HG02610 (cell line): ENCODE measurements around the gene GTF2A1.

Source experiments
- ATAC-seq: cut with Tn5 transposase; IDR thresholded peaks from one replicate; pipeline ENCODE4 v1.9.1; 2021; ENCODE audit warnings: mild to moderate bottlenecking, moderate library complexity; ENCODE audit not compliant: unreplicated experiment

Gene GTF2A1

DNA sequence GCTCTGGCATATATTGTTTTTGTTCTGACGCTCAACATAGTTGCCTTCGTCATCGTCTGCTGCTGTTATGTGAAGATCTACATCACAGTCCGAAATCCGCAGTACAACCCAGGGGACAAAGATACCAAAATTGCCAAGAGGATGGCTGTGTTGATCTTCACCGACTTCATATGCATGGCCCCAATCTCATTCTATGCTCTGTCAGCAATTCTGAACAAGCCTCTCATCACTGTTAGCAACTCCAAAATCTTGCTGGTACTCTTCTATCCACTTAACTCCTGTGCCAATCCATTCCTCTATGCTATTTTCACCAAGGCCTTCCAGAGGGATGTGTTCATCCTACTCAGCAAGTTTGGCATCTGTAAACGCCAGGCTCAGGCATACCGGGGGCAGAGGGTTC lies 77.0 kb downstream of the GTF2A1 start:
- ATAC-seq, result no peak

DNA sequence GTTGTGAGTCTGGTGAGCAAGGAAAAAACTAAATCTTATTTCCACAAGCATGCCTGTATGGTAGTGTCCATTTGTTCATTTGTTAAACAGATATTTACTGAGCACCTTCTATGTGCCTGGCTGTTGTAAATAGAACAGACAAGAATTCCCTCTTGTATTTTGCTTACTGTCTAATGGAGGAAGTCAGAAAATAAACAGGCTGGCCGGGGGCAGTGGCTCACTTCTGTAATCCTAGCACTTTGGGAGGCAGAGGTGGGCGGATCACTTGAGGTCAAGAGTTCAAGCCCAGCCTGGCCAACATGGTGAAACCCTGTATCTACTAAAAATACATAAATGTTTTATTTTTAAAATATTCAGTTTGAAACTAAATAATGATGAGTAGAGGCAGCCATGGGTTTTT lies 79.3 kb downstream of the GTF2A1 start:
- ATAC-seq, result no peak

DNA sequence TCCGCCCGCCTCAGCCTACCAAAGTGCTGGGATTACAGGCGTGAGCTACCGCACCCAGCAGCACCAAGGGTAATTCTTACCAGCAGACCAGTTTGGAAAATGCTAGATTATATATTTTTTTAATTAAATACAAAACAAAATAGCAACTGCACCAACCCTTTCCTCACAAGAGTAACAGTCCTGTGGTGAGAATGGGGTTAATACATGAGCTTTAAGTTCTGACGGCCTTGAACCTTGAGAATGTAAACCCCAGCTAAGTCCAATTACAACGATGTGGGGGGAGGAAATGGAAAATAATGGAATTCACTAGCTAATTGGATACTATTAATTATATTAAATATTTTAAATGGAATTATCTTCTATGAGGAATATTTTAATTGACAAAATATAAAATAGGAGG lies 82.3 kb downstream of the GTF2A1 start:
- ATAC-seq, result no peak

DNA sequence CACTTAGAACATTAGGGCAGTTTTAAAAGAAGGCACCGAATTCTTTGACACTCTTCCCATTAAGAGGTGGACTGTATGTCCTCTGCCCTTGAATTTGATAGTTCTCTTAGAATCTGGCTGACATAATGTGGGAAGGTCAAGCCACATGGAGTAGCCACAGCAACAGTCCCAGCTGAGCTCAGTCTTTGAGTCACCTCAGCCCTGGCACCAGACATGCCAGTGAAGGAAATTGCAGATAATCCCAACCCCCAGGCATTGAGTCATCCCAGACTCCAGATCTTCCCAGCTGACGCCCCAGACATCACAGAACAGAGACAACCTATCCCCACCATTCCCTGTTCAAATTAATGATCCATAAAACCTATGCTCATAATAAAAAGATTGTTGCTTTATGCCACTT lies 83.4 kb downstream of the GTF2A1 start:
- no peak for ATAC-seq

DNA sequence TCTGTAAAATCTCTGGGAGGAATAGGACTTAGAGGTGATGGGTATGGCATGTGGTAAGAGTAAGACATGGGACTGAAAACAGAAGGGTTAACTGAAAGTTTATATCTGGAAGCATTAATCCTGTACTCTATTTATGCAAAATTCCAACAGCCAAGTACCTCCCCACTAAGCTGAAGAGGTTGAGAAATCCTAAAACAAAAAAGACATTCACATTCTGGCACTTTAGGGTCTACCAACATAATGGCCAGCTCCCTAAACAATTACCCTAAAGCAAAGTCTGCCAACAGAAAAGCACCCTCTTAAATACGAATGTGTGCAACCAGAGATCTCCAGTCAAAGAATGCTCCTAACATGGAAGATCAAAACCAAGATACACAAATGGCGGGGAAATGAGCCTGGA lies 87.4 kb downstream of the GTF2A1 start:
- ATAC-seq, result no peak

DNA sequence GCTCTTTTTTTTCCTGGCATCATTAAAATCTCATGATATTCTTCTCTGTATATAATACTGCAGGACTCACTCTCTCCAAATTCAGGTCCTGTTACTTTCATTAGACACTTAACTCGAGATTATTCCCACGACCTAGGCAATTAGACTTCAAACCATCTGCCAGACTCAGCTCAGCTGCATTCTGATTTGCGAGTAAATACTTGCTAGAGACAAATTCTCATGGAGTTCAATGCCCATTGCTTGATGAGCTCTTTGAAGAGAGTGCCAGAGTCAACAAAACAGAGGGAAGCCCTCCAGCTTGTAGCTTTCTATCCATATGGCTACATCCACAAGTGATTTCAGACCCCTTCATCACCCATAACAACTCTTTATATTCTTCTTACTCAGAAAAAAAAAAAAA lies 88.3 kb downstream of the GTF2A1 start:
- ATAC-seq, result no peak

DNA sequence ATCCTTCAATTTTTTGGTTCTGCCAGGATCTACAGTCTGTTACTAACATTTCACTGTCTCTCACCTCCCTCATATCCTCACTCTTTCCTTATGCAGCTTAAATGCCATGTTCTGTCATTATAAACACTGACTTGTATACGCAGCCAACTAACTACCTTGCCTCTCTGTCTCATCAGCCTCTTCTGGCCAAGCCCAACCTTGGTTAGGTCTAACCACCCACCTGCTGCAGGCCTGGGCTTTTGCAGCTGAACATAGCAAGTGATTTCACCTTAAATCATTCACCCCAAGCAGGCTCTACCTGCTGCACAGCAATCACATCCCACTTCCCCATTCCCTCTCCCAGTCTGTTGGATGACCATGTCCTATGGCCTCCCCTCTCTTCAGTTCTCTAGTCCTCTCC lies 91.5 kb downstream of the GTF2A1 start:
- ATAC-seq, result no peak

DNA sequence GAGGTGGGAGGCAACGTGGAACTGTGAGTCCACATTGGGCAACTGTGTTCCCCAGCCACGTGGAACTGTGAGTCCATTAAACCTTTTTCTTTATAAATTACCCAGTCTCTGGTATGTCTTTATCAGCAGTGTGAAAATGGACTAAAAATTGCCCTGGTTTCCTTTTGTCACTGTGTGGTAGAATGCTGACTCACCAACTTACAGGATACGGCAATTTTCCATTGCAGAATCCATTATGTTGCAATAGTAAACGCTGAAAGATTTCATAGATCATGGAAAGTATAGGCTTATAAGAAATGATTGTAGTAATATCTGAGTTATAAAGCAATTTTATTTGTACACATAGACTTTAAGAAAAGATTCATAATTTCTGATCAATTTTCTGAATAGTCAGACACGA lies 93.0 kb downstream of the GTF2A1 start:
- ATAC-seq, result no peak

DNA sequence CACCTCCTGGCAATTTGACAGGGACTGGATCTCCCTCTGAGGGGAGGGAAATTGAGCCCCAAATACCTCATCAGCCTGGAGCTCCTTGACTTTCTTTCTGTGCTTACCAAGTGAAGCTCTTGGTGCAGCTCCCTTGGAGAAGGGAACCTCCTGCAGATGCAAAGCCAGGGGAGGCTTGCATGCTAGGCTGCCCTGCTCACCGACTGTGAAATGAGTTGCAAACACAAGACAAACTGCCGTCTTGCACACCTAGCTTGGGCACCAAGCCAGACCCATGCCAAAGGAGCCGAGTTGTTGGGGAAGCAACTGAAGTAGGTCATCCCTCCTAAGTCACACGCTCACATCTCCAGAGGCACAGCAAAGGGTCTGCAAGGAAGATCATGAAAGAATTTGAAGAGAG lies 95.2 kb downstream of the GTF2A1 start:
- no peak for ATAC-seq
